AG09309 (cell line): Measurements from ENCODE around the gene LRRTM2.

Source experiments
- DNase-seq: peaks from one replicate; pipeline ENCODE4 v3.0.0-alpha.2; 2010; ENCODE audit warnings: low read depth
- H3K4me3 ChIP-seq: 2 replicates; pipeline ENCODE4 v1.5.1; 2011; ENCODE audit warnings: mild to moderate bottlenecking, low read depth, low read length, moderate library complexity; ENCODE audit not compliant: control insufficient read depth
- CTCF ChIP-seq: IDR thresholded peaks from 2 replicates; pipeline ENCODE4 v1.5.1; 2011; ENCODE audit warnings: mild to moderate bottlenecking, low read depth, low read length, inconsistent platforms; ENCODE audit not compliant: insufficient read depth, control insufficient read depth; ENCODE audit errors: missing control alignments

LRRTM2 gene

DNA sequence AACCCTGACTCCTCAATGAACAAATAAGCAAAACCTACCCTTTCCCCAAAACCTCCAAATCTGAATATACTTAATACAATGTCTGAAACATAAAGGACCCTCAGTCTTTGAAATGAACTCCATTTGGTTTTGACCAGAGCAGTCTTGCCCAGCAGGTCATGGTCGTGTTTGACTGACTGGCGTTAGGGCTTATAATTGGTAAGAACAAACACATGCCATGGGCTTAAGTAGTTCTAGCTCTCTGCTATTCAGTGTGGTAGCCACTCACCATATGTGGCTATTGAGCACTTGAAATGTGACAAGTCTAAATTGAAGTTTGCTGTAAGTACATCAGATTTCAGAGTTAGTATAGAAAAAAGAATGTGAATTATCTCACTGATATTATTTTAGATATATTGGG lies 42.1 kb downstream of the LRRTM2 start:
- H3K4me3 ChIP-seq = no peak overlapping the region
- no peak for TF ChIP-seq CTCF
- DNase-seq = no peak

- TF ChIP-seq CTCF = no peak
- H3K4me3 ChIP-seq = no peak overlapping the region
- no peak for DNase-seq
Observed at GRCh38 chr5:138832218-138832617, 42.9 kb downstream of the LRRTM2 start.

DNA sequence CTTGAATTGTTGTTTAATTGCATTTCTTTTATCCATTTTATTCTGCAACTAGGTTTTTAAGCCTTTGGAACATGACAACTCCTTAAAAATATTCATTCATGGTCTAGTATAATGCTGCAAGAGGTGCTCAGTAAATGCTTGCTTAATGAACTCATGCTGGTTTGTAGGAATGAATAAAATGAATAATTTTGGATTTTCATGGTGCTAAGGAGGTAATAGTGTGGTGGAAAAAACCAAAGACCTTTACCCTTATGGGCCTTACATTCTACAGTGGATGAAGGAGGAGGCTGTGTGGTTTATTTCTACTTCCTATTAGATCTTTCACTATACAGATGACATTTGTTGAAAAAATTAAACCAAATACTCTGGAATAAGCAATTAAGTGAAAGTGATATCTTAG lies 43.4 kb downstream of the LRRTM2 start:
- DNase-seq = no peak
- TF ChIP-seq CTCF = no peak
- H3K4me3 ChIP-seq = no peak overlapping the region

GRCh38 chr5:138829341-138829740 lies 45.8 kb downstream of the LRRTM2 start:
- DNase-seq = peak; percentile 24
- no peak overlapping the region for H3K4me3 ChIP-seq

GRCh38 chr5:138828556-138828955 lies 46.6 kb downstream of the LRRTM2 start:
- no peak for DNase-seq
- TF ChIP-seq CTCF = no peak
- no peak overlapping the region for H3K4me3 ChIP-seq

More at GRCh38 chr5:138829341-138829740, 45.8 kb downstream of the LRRTM2 start:
- TF ChIP-seq CTCF = no peak

DNA sequence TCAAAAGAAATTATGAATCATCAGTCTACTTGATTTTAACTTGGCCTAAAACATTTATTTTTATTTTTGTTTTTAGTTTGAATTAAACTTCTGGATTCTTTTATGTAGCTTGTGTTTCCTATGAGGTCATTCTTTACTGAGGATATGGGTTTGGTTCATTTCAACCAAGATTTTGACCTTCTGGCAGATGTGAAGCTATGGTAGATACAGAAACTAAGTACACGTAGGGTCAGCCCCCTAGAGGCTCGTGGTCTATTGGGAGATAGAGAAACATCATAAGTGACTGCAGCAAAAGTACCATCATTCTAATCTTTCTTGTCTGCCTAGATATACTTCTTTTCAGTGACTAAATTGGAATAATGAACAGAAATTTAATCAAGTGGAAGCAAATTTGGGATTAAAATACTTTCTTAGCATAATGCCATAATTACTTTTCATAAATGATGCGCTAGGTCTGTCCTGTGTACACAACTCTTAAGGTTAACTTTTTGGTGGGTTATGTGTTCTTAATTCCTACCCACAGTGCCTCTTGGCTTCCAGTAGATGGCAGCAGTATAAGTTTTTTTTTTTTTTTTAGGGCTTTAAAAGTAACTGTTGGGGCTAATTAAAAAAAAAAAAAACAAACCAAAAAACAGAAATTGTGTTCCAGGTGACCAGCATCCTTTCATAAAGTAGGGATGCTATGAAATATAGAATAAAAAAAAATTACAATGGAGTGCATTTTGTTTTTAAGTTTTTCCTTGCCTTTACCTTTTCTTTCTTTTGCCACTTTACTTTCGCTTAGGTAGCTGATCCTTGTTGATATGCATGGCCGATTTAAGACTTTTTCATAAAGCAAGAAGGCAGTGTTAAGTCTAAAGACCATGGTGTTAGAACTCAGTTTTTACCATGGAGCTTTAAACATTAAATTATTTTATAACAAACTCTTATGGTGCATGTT lies 49.9 kb downstream of the LRRTM2 start:
- TF ChIP-seq CTCF = peak; percentile 48
- no peak overlapping the region for H3K4me3 ChIP-seq
- no peak for DNase-seq

- DNase-seq = no peak
- TF ChIP-seq CTCF = no peak
Observed at GRCh38 chr5:138824516-138824915, 50.6 kb downstream of the LRRTM2 start.

More at GRCh38 chr5:138824516-138824915, 50.6 kb downstream of the LRRTM2 start:
- no peak overlapping the region for H3K4me3 ChIP-seq
